ENCODE data around the gene TRABD2B. TPM values are rescaled to one million over a fixed set of nuclear protein-coding genes. Genes with fewer than 3 reads are reported as not detected.

TRABD2B gene
- total and polyA plus RNA-seq, 2 of the 13 experiments (the other 11 are each of a cell fraction or from before 2014, with no cell fraction given): 0.04 TPM; not detected in 1

- Histone ChIP-seq H3K4me2 (ENCODE audit: low read depth, low read length) (no peak overlapping the region), H3K9me3 (ENCODE audit: low read length) (no peaks in the 10 kb centered on the region), H3K27ac (ENCODE audit: extremely low read length, insufficient read depth, low read length) (no peak overlapping the region), H3K9ac (ENCODE audit: insufficient read depth, low read depth, low read length) (no peak overlapping the region), H3K4me3 (replicated peaks in 1 of 3; ENCODE audit: insufficient read depth in 1 of 3, low read depth in 2 of 3, low read length in 3 of 3) (no peak overlapping the region), H3K27me3 (ENCODE audit: control insufficient read depth in 1 of 2, insufficient read depth in 2 of 2, low read length in 2 of 2) (peaks cover 5 to 58% of the 10 kb centered on the region in 2 experiments; a peak in 4 of 5 replicates), H3K36me3 (replicated peaks in 1 of 2; ENCODE audit: control insufficient read depth in 1 of 2, insufficient read depth in 2 of 2, low read length in 2 of 2) (no peaks in the 10 kb centered on the region), H3K4me1 (ENCODE audit: insufficient read depth, low read length) (peaks cover 5% of the 10 kb centered on the region; the same call in 1 of the 2 replicates), H2AFZ (ENCODE audit: low read length) (no peak overlapping the region), H4K20me1 (ENCODE audit: insufficient read depth, low read length) (no peaks in the 10 kb centered on the region), H3K79me2 (ENCODE audit: insufficient read depth, low read length) (no peaks in the 10 kb centered on the region)
- TF ChIP-seq ATF7 (IDR thresholded peaks at IDR 0.05) (peak; percentile 58), ATF7 (CRISPR knock-in tag; IDR thresholded peaks at IDR 0.05) (no peak), ZNF879 (CRISPR knock-in tag; IDR thresholded peaks at IDR 0.05) (no peak), AGO1 (IDR thresholded peaks at IDR 0.05; ENCODE audit: low read depth, low read length, poor library complexity, severe bottlenecking) (no peak), EED (CRISPR knock-in tag; IDR thresholded peaks at IDR 0.05) (no peak)
- TF ChIP-seq, protein P1, sequence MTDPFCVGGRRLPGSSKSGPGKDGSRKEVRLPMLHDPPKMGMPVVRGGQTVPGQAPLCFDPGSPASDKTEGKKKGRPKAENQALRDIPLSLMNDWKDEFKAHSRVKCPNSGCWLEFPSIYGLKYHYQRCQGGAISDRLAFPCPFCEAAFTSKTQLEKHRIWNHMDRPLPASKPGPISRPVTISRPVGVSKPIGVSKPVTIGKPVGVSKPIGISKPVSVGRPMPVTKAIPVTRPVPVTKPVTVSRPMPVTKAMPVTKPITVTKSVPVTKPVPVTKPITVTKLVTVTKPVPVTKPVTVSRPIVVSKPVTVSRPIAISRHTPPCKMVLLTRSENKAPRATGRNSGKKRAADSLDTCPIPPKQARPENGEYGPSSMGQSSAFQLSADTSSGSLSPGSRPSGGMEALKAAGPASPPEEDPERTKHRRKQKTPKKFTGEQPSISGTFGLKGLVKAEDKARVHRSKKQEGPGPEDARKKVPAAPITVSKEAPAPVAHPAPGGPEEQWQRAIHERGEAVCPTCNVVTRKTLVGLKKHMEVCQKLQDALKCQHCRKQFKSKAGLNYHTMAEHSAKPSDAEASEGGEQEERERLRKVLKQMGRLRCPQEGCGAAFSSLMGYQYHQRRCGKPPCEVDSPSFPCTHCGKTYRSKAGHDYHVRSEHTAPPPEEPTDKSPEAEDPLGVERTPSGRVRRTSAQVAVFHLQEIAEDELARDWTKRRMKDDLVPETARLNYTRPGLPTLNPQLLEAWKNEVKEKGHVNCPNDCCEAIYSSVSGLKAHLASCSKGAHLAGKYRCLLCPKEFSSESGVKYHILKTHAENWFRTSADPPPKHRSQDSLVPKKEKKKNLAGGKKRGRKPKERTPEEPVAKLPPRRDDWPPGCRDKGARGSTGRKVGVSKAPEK (CRISPR knock-in tag; IDR thresholded peaks at IDR 0.05; ENCODE audit: borderline replicate concordance): no peak
- FAIRE-seq (no peak), ATAC-seq (no peak), DNase-seq (ENCODE audit: low spot score) (no peak)
- CTCF ChIA-PET (ENCODE audit: low intra/inter-chr PET ratio, low total read pairs): no interaction called here
- intact Hi-C loops (cut with micrococcal nuclease; ENCODE audit: unreplicated experiment): no loop called here
- no TSS peak for BruUV-seq (replicated peaks)
- WGBS (ENCODE audit: low lambda C conversion rate): 32% methylated on average over 5 of the region's 5 CpGs
- POLR2A ChIA-PET: no interaction called here
- in situ Hi-C loops (cut with HindIII; ENCODE audit: extremely low pct_ligation_motif_present, low pct_unique_long_range_greater_than_20kb): no loop called here
Measured at GRCh38 chr1:47991187-47991586, 6.0 kb downstream of the TRABD2B start.

- FAIRE-seq (no peak), DNase-seq (ENCODE audit: low spot score) (no peak), ATAC-seq (no peak)
- no peak overlapping the region for H3K4me2 ChIP-seq (ENCODE audit: low read depth, low read length)
- H4K20me1 ChIP-seq (ENCODE audit: insufficient read depth, low read length): no peaks in the 10 kb centered on the region
- POLR2A ChIA-PET: no interaction called here
- intact Hi-C loops (cut with micrococcal nuclease; ENCODE audit: unreplicated experiment) (no loop called here), in situ Hi-C loops (cut with HindIII; ENCODE audit: extremely low pct_ligation_motif_present, low pct_unique_long_range_greater_than_20kb) (no loop called here)
- no peak overlapping the region for H3K9ac ChIP-seq (ENCODE audit: insufficient read depth, low read depth, low read length)
- no peak overlapping the region for H3K27ac ChIP-seq (ENCODE audit: extremely low read length, insufficient read depth, low read length)
- H3K36me3 ChIP-seq (replicated peaks in 1 of 2; ENCODE audit: control insufficient read depth in 1 of 2, insufficient read depth in 2 of 2, low read length in 2 of 2): no peaks in the 10 kb centered on the region
- CTCF ChIA-PET (ENCODE audit: low intra/inter-chr PET ratio, low total read pairs): no interaction called here
- BruUV-seq (replicated peaks): no TSS peak
- no peaks in the 10 kb centered on the region for H3K9me3 ChIP-seq (ENCODE audit: low read length)
- H3K4me3 ChIP-seq (replicated peaks in 1 of 3; ENCODE audit: insufficient read depth in 1 of 3, low read depth in 2 of 3, low read length in 3 of 3): no peak overlapping the region
- no peak overlapping the region for H2AFZ ChIP-seq (ENCODE audit: low read length)
- no peaks in the 10 kb centered on the region for H3K4me1 ChIP-seq (ENCODE audit: insufficient read depth, low read length)
- 24% methylated on average over 3 of the region's 4 CpGs for WGBS (ENCODE audit: low lambda C conversion rate)
- TF ChIP-seq STAT5B (CRISPR knock-in tag; IDR thresholded peaks at IDR 0.05) (no peak), ZNF563 (CRISPR knock-in tag; IDR thresholded peaks at IDR 0.05) (no peak), ZSCAN20 (CRISPR knock-in tag; IDR thresholded peaks at IDR 0.05; ENCODE audit: borderline replicate concordance) (no peak), ZNF704 (CRISPR knock-in tag; IDR thresholded peaks at IDR 0.05; ENCODE audit: borderline replicate concordance) (no peak), ZNF20 (CRISPR knock-in tag; IDR thresholded peaks at IDR 0.05) (no peak)
- no peaks in the 10 kb centered on the region for H3K79me2 ChIP-seq (ENCODE audit: insufficient read depth, low read length)
- peaks cover 5 to 52% of the 10 kb centered on the region in 2 experiments; a peak in 4 of 5 replicates for H3K27me3 ChIP-seq (ENCODE audit: control insufficient read depth in 1 of 2, insufficient read depth in 2 of 2, low read length in 2 of 2)
Measured at GRCh38 chr1:47990286-47990685, 6.9 kb downstream of the TRABD2B start.
